HG03571 (cell line): Measurements from ENCODE around the gene ASCL1.

Source experiments
- ATAC-seq: cut with Tn5 transposase; IDR thresholded peaks from one replicate; pipeline ENCODE4 v1.9.1; 2021; ENCODE audit not compliant: unreplicated experiment

Gene ASCL1

GRCh38 chr12:102976609-102977280 is 19.3 kb downstream of the ASCL1 start:
- ATAC-seq, result no peak

- no peak for ATAC-seq
Observed at GRCh38 chr12:102977945-102978706, 20.7 kb downstream of the ASCL1 start.

GRCh38 chr12:102980350-102980749 is 22.9 kb downstream of the ASCL1 start:
- ATAC-seq, result no peak

- ATAC-seq, result no peak
Observed at GRCh38 chr12:102990419-102990818, 32.9 kb downstream of the ASCL1 start.

- no peak for ATAC-seq
Observed at GRCh38 chr12:102992297-102992696, 34.8 kb downstream of the ASCL1 start.

GRCh38 chr12:102992720-102993119 is 35.2 kb downstream of the ASCL1 start:
- ATAC-seq, result no peak

- ATAC-seq, result no peak
Observed at GRCh38 chr12:102993537-102993936, 36.1 kb downstream of the ASCL1 start.

GRCh38 chr12:102995372-102995771 is 37.9 kb downstream of the ASCL1 start:
- ATAC-seq, result no peak
